ENCODE results near the gene A1BG. TPM values are rescaled to one million over a fixed set of nuclear protein-coding genes. Genes with fewer than 3 reads are reported as not detected.

Gene A1BG
- total and polyA plus RNA-seq, 2 of the 13 experiments (the other 11 are each of a cell fraction or from before 2014, with no cell fraction given), result 14.7 to 41.4 TPM

DNA sequence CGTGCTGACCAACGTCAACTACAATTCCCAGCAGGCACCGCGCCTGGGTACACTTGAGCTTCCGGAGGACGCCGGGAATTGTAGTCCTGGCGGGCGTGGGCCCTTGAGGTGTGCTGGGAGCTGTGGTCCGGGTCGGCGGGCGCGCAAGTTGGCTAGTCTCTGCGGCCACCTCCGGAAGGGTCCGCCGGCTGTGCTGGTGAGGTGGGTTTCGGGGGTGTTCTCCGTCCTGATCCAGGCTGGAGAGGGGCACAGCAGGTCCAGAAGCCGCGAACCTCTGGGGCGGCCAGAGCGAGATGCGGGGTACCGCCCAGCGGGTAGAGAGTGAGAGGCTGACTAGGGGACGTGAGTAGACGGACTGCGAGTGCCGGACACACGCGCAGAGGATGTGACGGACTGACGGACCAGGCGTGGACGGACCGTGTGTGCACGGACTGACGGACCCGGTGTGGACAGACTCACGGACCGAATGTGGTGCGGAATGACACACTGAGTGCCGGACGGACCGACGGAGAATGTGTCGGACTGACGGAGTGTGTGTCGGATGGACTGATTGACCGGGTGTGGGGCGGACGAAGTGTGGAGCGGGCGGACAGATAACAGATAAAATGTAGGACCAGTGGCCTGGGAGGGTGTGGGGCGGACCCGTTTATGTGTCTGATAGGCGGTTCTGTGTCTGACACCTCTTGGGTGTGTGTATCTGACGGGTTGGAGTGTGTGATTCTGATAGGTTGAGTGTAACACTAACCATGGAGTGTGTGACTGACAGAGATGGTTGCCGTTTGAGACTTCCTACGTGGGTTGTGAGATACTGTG lies 26.2 kb downstream of the A1BG start, which contains the start of gene ZSCAN22 (continued):
- TF ChIP-seq MEIS1 (CRISPR knock-in tag; IDR thresholded peaks at IDR 0.05; ENCODE audit: borderline replicate concordance) (peak; percentile 70; the same call in 1 of the 2 replicates), ZNF570 (CRISPR knock-in tag; IDR thresholded peaks at IDR 0.05; ENCODE audit: borderline replicate concordance) (no peak), CBX5 (CRISPR knock-in tag; IDR thresholded peaks at IDR 0.05; ENCODE audit: borderline replicate concordance) (peak; percentile 96), ZNF776 (CRISPR knock-in tag; IDR thresholded peaks at IDR 0.05) (peak; percentile 19; the same call in 1 of the 2 replicates), DMAP1 (CRISPR knock-in tag; IDR thresholded peaks at IDR 0.05) (peak; percentile 89), ZNF605 (CRISPR knock-in tag; IDR thresholded peaks at IDR 0.05) (peak; percentile 86), ZNF775 (CRISPR knock-in tag; IDR thresholded peaks at IDR 0.05; ENCODE audit: borderline replicate concordance) (no peak), MTF2 (CRISPR knock-in tag; IDR thresholded peaks at IDR 0.05; ENCODE audit: borderline replicate concordance) (peak; percentile 95), PCBP2 (optimal IDR thresholded peaks at IDR 0.05; ENCODE audit: low read depth, low read length, poor library complexity, severe bottlenecking) (no peak), GZF1 (CRISPR knock-in tag; IDR thresholded peaks at IDR 0.05) (0 out of 2 replicates have a peak, but pooled peaks have one; percentile 34), ZNF558 (CRISPR knock-in tag; IDR thresholded peaks at IDR 0.05; ENCODE audit: borderline replicate concordance) (peak; percentile 87; the same call in 1 of the 2 replicates), ZNF792 (CRISPR knock-in tag; IDR thresholded peaks at IDR 0.05) (peak; percentile 81), SNAPC2 (CRISPR knock-in tag; IDR thresholded peaks at IDR 0.05) (no peak), SRSF1 (optimal IDR thresholded peaks at IDR 0.05; ENCODE audit: low read depth, low read length) (no peak), NCOR1 (IDR thresholded peaks at IDR 0.05; ENCODE audit: borderline replicate concordance, low read length) (0 out of 2 replicates have a peak, but pooled peaks have one; percentile 53), ZNF180 (CRISPR knock-in tag; IDR thresholded peaks at IDR 0.05; ENCODE audit: borderline replicate concordance, low read depth) (no peak), ZFP82 (CRISPR knock-in tag; IDR thresholded peaks at IDR 0.05; ENCODE audit: borderline replicate concordance) (no peak; the same call in 1 of the 2 replicates), ZNF75D (CRISPR knock-in tag; IDR thresholded peaks at IDR 0.05; ENCODE audit: borderline replicate concordance) (no peak), NKX3-1 (CRISPR knock-in tag; IDR thresholded peaks at IDR 0.05) (0 out of 2 replicates have a peak, but pooled peaks have one; percentile 65), SP140L (CRISPR knock-in tag; IDR thresholded peaks at IDR 0.05; ENCODE audit: borderline replicate concordance) (no peak), GTF2F1 (IDR thresholded peaks at IDR 0.05; ENCODE audit: low read length) (no peak), ONECUT2 (CRISPR knock-in tag; IDR thresholded peaks at IDR 0.05) (0 out of 2 replicates have a peak, but pooled peaks have one; percentile 23), ZNF781 (CRISPR knock-in tag; IDR thresholded peaks at IDR 0.05; ENCODE audit: borderline replicate concordance, not compliant biosample characterization) (peak; percentile 69)
- TF ChIP-seq, protein P1, sequence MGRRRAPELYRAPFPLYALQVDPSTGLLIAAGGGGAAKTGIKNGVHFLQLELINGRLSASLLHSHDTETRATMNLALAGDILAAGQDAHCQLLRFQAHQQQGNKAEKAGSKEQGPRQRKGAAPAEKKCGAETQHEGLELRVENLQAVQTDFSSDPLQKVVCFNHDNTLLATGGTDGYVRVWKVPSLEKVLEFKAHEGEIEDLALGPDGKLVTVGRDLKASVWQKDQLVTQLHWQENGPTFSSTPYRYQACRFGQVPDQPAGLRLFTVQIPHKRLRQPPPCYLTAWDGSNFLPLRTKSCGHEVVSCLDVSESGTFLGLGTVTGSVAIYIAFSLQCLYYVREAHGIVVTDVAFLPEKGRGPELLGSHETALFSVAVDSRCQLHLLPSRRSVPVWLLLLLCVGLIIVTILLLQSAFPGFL (CRISPR knock-in tag; IDR thresholded peaks at IDR 0.05), result no peak
- TF ChIP-seq, protein P2, sequence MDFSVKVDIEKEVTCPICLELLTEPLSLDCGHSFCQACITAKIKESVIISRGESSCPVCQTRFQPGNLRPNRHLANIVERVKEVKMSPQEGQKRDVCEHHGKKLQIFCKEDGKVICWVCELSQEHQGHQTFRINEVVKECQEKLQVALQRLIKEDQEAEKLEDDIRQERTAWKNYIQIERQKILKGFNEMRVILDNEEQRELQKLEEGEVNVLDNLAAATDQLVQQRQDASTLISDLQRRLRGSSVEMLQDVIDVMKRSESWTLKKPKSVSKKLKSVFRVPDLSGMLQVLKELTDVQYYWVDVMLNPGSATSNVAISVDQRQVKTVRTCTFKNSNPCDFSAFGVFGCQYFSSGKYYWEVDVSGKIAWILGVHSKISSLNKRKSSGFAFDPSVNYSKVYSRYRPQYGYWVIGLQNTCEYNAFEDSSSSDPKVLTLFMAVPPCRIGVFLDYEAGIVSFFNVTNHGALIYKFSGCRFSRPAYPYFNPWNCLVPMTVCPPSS (IDR thresholded peaks at IDR 0.05), result no peak
- TF ChIP-seq, protein P3, sequence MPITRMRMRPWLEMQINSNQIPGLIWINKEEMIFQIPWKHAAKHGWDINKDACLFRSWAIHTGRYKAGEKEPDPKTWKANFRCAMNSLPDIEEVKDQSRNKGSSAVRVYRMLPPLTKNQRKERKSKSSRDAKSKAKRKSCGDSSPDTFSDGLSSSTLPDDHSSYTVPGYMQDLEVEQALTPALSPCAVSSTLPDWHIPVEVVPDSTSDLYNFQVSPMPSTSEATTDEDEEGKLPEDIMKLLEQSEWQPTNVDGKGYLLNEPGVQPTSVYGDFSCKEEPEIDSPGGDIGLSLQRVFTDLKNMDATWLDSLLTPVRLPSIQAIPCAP (CRISPR knock-in tag; IDR thresholded peaks at IDR 0.05; ENCODE audit: low read depth), result no peak
- TF ChIP-seq, protein P4, sequence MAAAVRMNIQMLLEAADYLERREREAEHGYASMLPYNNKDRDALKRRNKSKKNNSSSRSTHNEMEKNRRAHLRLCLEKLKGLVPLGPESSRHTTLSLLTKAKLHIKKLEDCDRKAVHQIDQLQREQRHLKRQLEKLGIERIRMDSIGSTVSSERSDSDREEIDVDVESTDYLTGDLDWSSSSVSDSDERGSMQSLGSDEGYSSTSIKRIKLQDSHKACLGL (CRISPR knock-in tag; IDR thresholded peaks at IDR 0.05), result peak; percentile 81; the same call in 1 of the 2 replicates
